HFFc6 (cell line): Measurements from ENCODE around the gene MIB1. TPM values are rescaled to one million over a fixed set of nuclear protein-coding genes. Genes with fewer than 3 reads are reported as not detected.

ENCODE experiments used
- DNase-seq: peaks from one replicate; pipeline ENCODE4 v3.0.0-alpha.2; 2018
- H3K27ac Mint-ChIP-seq: 2 replicates; pipeline ENCODE4 v1.8.0; 2020; ENCODE audit warnings: mild to moderate bottlenecking, mixed read lengths
- H3K27me3 Mint-ChIP-seq: 2 replicates; pipeline ENCODE4 v1.8.0; 2021; ENCODE audit warnings: mild to moderate bottlenecking, moderate library complexity, mixed read lengths; ENCODE audit not compliant: insufficient read depth
- H3K36me3 Mint-ChIP-seq: 2 replicates; pipeline ENCODE4 v1.8.0; 2021; ENCODE audit warnings: low read depth, mixed read lengths
- H3K4me1 Mint-ChIP-seq: 2 replicates; pipeline ENCODE4 v1.8.0; 2020; ENCODE audit warnings: low read depth, mixed read lengths
- H3K4me3 Mint-ChIP-seq: 2 replicates; pipeline ENCODE4 v1.8.0; 2020; ENCODE audit warnings: mild to moderate bottlenecking, moderate library complexity, mixed read lengths
- H3K9me3 Mint-ChIP-seq: 2 replicates; pipeline ENCODE4 v1.8.0; 2020; ENCODE audit warnings: mild to moderate bottlenecking, mixed read lengths
- CTCF ChIP-seq: fragments of 200-600 bp; sonication (generic); IDR thresholded peaks from 2 replicates; pipeline ENCODE4 v1.5.0; 2021; ENCODE audit warnings: antibody characterized with exemption, mild to moderate bottlenecking
- total RNA-seq, 6 experiments: library from RNA; stranded (reverse); fragmentation: NEBNext Ultra II Directional; extraction: Animal tissue kit (Norgen Biotek cat#: 25700); gene quantifications; 2 replicates in 1 of 6; 3 replicates in 5 of 6; pipeline ENCODE4 v1.2.3, GENCODE V29; 2021

MIB1 gene
- total RNA-seq, 6 experiments from 2014 or later, result 29.5 to 31.5 (median 30.5) TPM

DNA sequence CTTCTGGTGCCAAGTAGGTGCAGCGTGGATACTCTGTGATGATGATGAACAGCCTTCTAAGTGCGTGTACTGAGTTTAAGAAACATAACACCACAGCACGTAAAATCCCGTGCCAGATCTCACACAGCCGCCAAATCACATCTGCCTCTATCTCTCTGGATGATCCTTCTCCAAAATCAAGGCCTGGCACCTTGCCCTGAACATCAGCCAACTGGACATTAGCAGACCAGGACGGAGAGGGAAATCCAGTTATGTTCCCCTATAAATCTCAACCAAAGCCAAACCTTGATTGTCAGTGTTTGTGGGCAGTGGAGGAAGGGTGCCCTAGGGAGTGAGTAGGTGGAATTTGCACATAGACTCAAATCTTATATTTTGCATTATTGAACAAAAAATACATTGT is 164.3 kb downstream of the MIB1 start:
- H3K27ac Mint-ChIP-seq, result no peak overlapping the region
- no peaks in the 10 kb centered on the region for H3K9me3 Mint-ChIP-seq
- DNase-seq, result no peak
- H3K36me3 Mint-ChIP-seq, result no peaks in the 10 kb centered on the region
- no peak for TF ChIP-seq CTCF
- H3K4me3 Mint-ChIP-seq, result no peak overlapping the region
- peaks cover 49% of the 10 kb centered on the region for H3K27me3 Mint-ChIP-seq
- H3K4me1 Mint-ChIP-seq, result no peaks in the 10 kb centered on the region

GRCh38 chr18:21907451-21907850 is 166.9 kb downstream of the MIB1 start:
- no peak overlapping the region for H3K4me3 Mint-ChIP-seq
- peaks cover 48% of the 10 kb centered on the region for H3K27me3 Mint-ChIP-seq
- DNase-seq, result no peak
- H3K4me1 Mint-ChIP-seq, result no peaks in the 10 kb centered on the region
- no peak overlapping the region for H3K27ac Mint-ChIP-seq
- TF ChIP-seq CTCF, result no peak
- no peaks in the 10 kb centered on the region for H3K9me3 Mint-ChIP-seq
- no peaks in the 10 kb centered on the region for H3K36me3 Mint-ChIP-seq

DNA sequence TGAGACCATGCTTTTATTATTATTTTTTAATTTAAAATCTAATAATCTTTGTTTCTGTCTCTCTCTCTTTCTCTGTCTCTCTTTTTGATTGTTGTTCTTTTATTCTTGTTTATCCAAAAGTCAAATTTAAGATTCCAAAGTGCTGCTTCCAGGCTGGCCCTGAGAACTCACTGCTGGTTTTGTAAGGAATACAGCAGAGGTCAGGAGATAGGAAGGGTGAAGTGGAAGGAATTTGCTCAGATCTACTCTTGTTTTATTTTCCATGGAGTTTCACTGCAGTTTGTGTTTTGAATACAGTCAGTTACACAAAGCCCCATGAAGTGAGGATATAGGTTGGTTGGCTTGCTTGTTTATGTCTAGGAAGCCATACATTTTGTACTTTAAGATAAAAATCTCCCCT is 168.1 kb downstream of the MIB1 start:
- H3K27ac Mint-ChIP-seq, result no peak overlapping the region
- no peak for TF ChIP-seq CTCF
- H3K4me3 Mint-ChIP-seq, result no peak overlapping the region
- DNase-seq, result no peak
- H3K9me3 Mint-ChIP-seq, result no peaks in the 10 kb centered on the region
- no peaks in the 10 kb centered on the region for H3K4me1 Mint-ChIP-seq
- peaks cover 44% of the 10 kb centered on the region for H3K27me3 Mint-ChIP-seq
- H3K36me3 Mint-ChIP-seq, result no peaks in the 10 kb centered on the region

- H3K9me3 Mint-ChIP-seq, result no peaks in the 10 kb centered on the region
- no peak overlapping the region for H3K4me3 Mint-ChIP-seq
- peaks cover 35% of the 10 kb centered on the region for H3K27me3 Mint-ChIP-seq
- TF ChIP-seq CTCF, result no peak
- H3K27ac Mint-ChIP-seq, result no peak overlapping the region
- no peaks in the 10 kb centered on the region for H3K4me1 Mint-ChIP-seq
- no peaks in the 10 kb centered on the region for H3K36me3 Mint-ChIP-seq
- no peak for DNase-seq
These were observed 170.3 kb downstream of the MIB1 start for GRCh38 chr18:21910906-21911305.

DNA sequence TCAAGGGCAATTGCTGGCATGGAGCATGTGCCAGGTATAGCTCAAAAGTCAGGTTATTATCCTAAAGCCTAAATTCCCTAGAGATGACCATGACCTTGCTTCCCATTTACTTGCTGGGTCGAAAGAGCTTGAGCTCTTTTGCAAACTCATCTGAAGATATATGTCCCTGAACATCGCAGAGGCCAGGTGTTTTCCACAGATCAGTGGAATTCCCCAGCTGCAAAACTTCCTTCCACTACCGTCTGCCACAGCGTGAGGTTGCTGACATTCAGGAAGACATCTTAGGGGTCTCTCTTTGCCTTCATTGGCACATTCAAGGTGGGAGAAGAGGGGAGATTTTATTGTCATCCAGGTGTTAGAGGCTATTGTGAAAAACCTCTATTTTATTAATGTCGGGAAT is 171.0 kb downstream of the MIB1 start:
- Mint-ChIP-seq H3K4me3 (no peak overlapping the region), H3K36me3 (no peaks in the 10 kb centered on the region), H3K4me1 (no peaks in the 10 kb centered on the region), H3K27ac (no peak overlapping the region), H3K9me3 (no peaks in the 10 kb centered on the region), H3K27me3 (peaks cover 29% of the 10 kb centered on the region)
- no peak for DNase-seq
- no peak for TF ChIP-seq CTCF
